ENCODE results near the gene CHMP2B.

Gene CHMP2B

GRCh38 chr3:87261925-87262324 is 34.8 kb downstream of the CHMP2B start:
- Histone ChIP-seq H3K9me3 (replicated peaks in 1 of 2; ENCODE audit: control insufficient read depth in 2 of 2, insufficient read depth in 1 of 2, low read depth in 1 of 2, low read length in 2 of 2) (no peaks in the 10 kb centered on the region), H4K91ac (ENCODE audit: low read depth, low read length, poor library complexity) (no peak overlapping the region), H2BK5ac (ENCODE audit: low read length) (no peak overlapping the region), H3K36me3 (replicated peaks in 1 of 2; ENCODE audit: control insufficient read depth in 2 of 2, insufficient read depth in 2 of 2, low read length in 2 of 2) (no peaks in the 10 kb centered on the region), H3K14ac (ENCODE audit: low read length) (no peak overlapping the region), H3K4me3 (ENCODE audit: low read length in 2 of 2) (no peak overlapping the region), H2AK5ac (ENCODE audit: low read depth, low read length) (no peak overlapping the region), H3K27me3 (ENCODE audit: control insufficient read depth in 3 of 3, insufficient read depth in 3 of 3, low read depth in 1 of 3, low read length in 3 of 3) (no peaks in the 10 kb centered on the region), H3K4me1 (ENCODE audit: control insufficient read depth in 2 of 2, insufficient read depth in 1 of 2, low read depth in 1 of 2, low read length in 2 of 2) (peaks cover 0 to 6% of the 10 kb centered on the region in 2 donors), H3K79me1 (ENCODE audit: low read depth, low read length) (no peaks in the 10 kb centered on the region), H3K4ac (ENCODE audit: low read length) (no peak overlapping the region), H3K9ac (ENCODE audit: low read depth, low read length, poor library complexity) (no peak overlapping the region), H2BK120ac (ENCODE audit: low read depth, low read length) (no peak overlapping the region), H3K23ac (ENCODE audit: low read depth, low read length, poor library complexity) (no peak overlapping the region), H2BK15ac (ENCODE audit: low read length) (no peak overlapping the region), H4K8ac (ENCODE audit: low read depth, low read length) (no peak overlapping the region), H2BK12ac (ENCODE audit: low read length) (no peak overlapping the region), H3K27ac (replicated peaks; ENCODE audit: low read length) (no peak overlapping the region), H2AFZ (ENCODE audit: low read length) (peak overlapping the region; percentile 90), H3K4me2 (ENCODE audit: insufficient read depth, low read length, poor library complexity, severe bottlenecking) (no peak overlapping the region), H3K18ac (ENCODE audit: low read length) (no peak overlapping the region)
- no peak for DNase-seq (ENCODE audit: low spot score)
- WGBS, 2 donors (ENCODE audit: extremely low coverage in 2 of 2, insufficient read length in 2 of 2, insufficient replicate concordance in 1 of 2): no CpG with 5 or more reads among the region's 2 CpGs

- Histone ChIP-seq H3K79me1 (ENCODE audit: low read depth, low read length) (no peaks in the 10 kb centered on the region), H3K36me3 (replicated peaks in 1 of 2; ENCODE audit: control insufficient read depth in 2 of 2, insufficient read depth in 2 of 2, low read length in 2 of 2) (no peaks in the 10 kb centered on the region), H2AFZ (ENCODE audit: low read length) (peak overlapping the region; percentile 60), H3K4ac (ENCODE audit: low read length) (no peak overlapping the region), H2BK15ac (ENCODE audit: low read length) (no peak overlapping the region), H3K9me3 (replicated peaks in 1 of 2; ENCODE audit: control insufficient read depth in 2 of 2, insufficient read depth in 1 of 2, low read depth in 1 of 2, low read length in 2 of 2) (no peaks in the 10 kb centered on the region), H3K14ac (ENCODE audit: low read length) (no peak overlapping the region), H2BK12ac (ENCODE audit: low read length) (no peak overlapping the region), H3K27ac (replicated peaks; ENCODE audit: low read length) (no peak overlapping the region), H4K8ac (ENCODE audit: low read depth, low read length) (no peak overlapping the region), H2AK5ac (ENCODE audit: low read depth, low read length) (no peak overlapping the region), H3K4me2 (ENCODE audit: insufficient read depth, low read length, poor library complexity, severe bottlenecking) (no peak overlapping the region), H3K23ac (ENCODE audit: low read depth, low read length, poor library complexity) (no peak overlapping the region), H3K4me3 (ENCODE audit: low read length in 2 of 2) (no peak overlapping the region), H3K27me3 (ENCODE audit: control insufficient read depth in 3 of 3, insufficient read depth in 3 of 3, low read depth in 1 of 3, low read length in 3 of 3) (no peaks in the 10 kb centered on the region), H3K18ac (ENCODE audit: low read length) (no peak overlapping the region), H2BK5ac (ENCODE audit: low read length) (no peak overlapping the region), H2BK120ac (ENCODE audit: low read depth, low read length) (no peak overlapping the region), H4K91ac (ENCODE audit: low read depth, low read length, poor library complexity) (no peak overlapping the region), H3K4me1 (ENCODE audit: control insufficient read depth in 2 of 2, insufficient read depth in 1 of 2, low read depth in 1 of 2, low read length in 2 of 2) (no peaks in the 10 kb centered on the region), H3K9ac (ENCODE audit: low read depth, low read length, poor library complexity) (no peak overlapping the region)
- no peak for DNase-seq (ENCODE audit: low spot score)
- no CpG with 5 or more reads among the region's 8 CpGs for WGBS, 2 donors (ENCODE audit: extremely low coverage in 2 of 2, insufficient read length in 2 of 2, insufficient replicate concordance in 1 of 2)
Measured at GRCh38 chr3:87267953-87268645, 41.0 kb downstream of the CHMP2B start.

- H2BK5ac ChIP-seq (ENCODE audit: low read length): no peak overlapping the region
- H3K4ac ChIP-seq (ENCODE audit: low read length): no peak overlapping the region
- H4K91ac ChIP-seq (ENCODE audit: low read depth, low read length, poor library complexity): no peak overlapping the region
- no peak overlapping the region for H2AK5ac ChIP-seq (ENCODE audit: low read depth, low read length)
- no peak overlapping the region for H2BK15ac ChIP-seq (ENCODE audit: low read length)
- no peak overlapping the region for H3K23ac ChIP-seq (ENCODE audit: low read depth, low read length, poor library complexity)
- no peaks in the 10 kb centered on the region for H3K9me3 ChIP-seq (replicated peaks in 1 of 2; ENCODE audit: control insufficient read depth in 2 of 2, insufficient read depth in 1 of 2, low read depth in 1 of 2, low read length in 2 of 2)
- H3K4me3 ChIP-seq (ENCODE audit: low read length in 2 of 2): no peak overlapping the region
- H3K4me2 ChIP-seq (ENCODE audit: insufficient read depth, low read length, poor library complexity, severe bottlenecking): no peak overlapping the region
- no peaks in the 10 kb centered on the region for H3K36me3 ChIP-seq (replicated peaks in 1 of 2; ENCODE audit: control insufficient read depth in 2 of 2, insufficient read depth in 2 of 2, low read length in 2 of 2)
- H3K27me3 ChIP-seq (ENCODE audit: control insufficient read depth in 3 of 3, insufficient read depth in 3 of 3, low read depth in 1 of 3, low read length in 3 of 3): no peaks in the 10 kb centered on the region
- H3K14ac ChIP-seq (ENCODE audit: low read length): no peak overlapping the region
- no peaks in the 10 kb centered on the region for H3K79me1 ChIP-seq (ENCODE audit: low read depth, low read length)
- H3K9ac ChIP-seq (ENCODE audit: low read depth, low read length, poor library complexity): no peak overlapping the region
- H2AFZ ChIP-seq (ENCODE audit: low read length): peak overlapping the region; percentile 60
- H3K18ac ChIP-seq (ENCODE audit: low read length): no peak overlapping the region
- no peak for DNase-seq (ENCODE audit: low spot score)
- no peak overlapping the region for H2BK120ac ChIP-seq (ENCODE audit: low read depth, low read length)
- H2BK12ac ChIP-seq (ENCODE audit: low read length): no peak overlapping the region
- WGBS, 2 donors (ENCODE audit: extremely low coverage in 2 of 2, insufficient read length in 2 of 2, insufficient replicate concordance in 1 of 2): no CpG with 5 or more reads among the region's 4 CpGs
- no peaks in the 10 kb centered on the region for H3K4me1 ChIP-seq (ENCODE audit: control insufficient read depth in 2 of 2, insufficient read depth in 1 of 2, low read depth in 1 of 2, low read length in 2 of 2)
- no peak overlapping the region for H4K8ac ChIP-seq (ENCODE audit: low read depth, low read length)
- H3K27ac ChIP-seq (replicated peaks; ENCODE audit: low read length): no peak overlapping the region
Measured at GRCh38 chr3:87268646-87269211, 41.6 kb downstream of the CHMP2B start.

GRCh38 chr3:87269723-87270122 is 42.6 kb downstream of the CHMP2B start:
- Histone ChIP-seq H2BK5ac (ENCODE audit: low read length) (no peak overlapping the region), H4K8ac (ENCODE audit: low read depth, low read length) (no peak overlapping the region), H2BK12ac (ENCODE audit: low read length) (no peak overlapping the region), H3K9ac (ENCODE audit: low read depth, low read length, poor library complexity) (no peak overlapping the region), H3K27ac (replicated peaks; ENCODE audit: low read length) (no peak overlapping the region), H3K4me2 (ENCODE audit: insufficient read depth, low read length, poor library complexity, severe bottlenecking) (no peak overlapping the region), H2AK5ac (ENCODE audit: low read depth, low read length) (no peak overlapping the region), H4K91ac (ENCODE audit: low read depth, low read length, poor library complexity) (no peak overlapping the region), H3K4me1 (ENCODE audit: control insufficient read depth in 2 of 2, insufficient read depth in 1 of 2, low read depth in 1 of 2, low read length in 2 of 2) (no peaks in the 10 kb centered on the region), H3K36me3 (replicated peaks in 1 of 2; ENCODE audit: control insufficient read depth in 2 of 2, insufficient read depth in 2 of 2, low read length in 2 of 2) (no peaks in the 10 kb centered on the region), H2BK120ac (ENCODE audit: low read depth, low read length) (no peak overlapping the region), H3K4me3 (ENCODE audit: low read length in 2 of 2) (no peak overlapping the region), H3K27me3 (ENCODE audit: control insufficient read depth in 3 of 3, insufficient read depth in 3 of 3, low read depth in 1 of 3, low read length in 3 of 3) (no peaks in the 10 kb centered on the region), H3K9me3 (replicated peaks in 1 of 2; ENCODE audit: control insufficient read depth in 2 of 2, insufficient read depth in 1 of 2, low read depth in 1 of 2, low read length in 2 of 2) (no peaks in the 10 kb centered on the region), H3K79me1 (ENCODE audit: low read depth, low read length) (no peaks in the 10 kb centered on the region), H3K18ac (ENCODE audit: low read length) (no peak overlapping the region), H3K4ac (ENCODE audit: low read length) (no peak overlapping the region), H2BK15ac (ENCODE audit: low read length) (no peak overlapping the region), H2AFZ (ENCODE audit: low read length) (peak overlapping the region; percentile 65), H3K23ac (ENCODE audit: low read depth, low read length, poor library complexity) (no peak overlapping the region), H3K14ac (ENCODE audit: low read length) (no peak overlapping the region)
- no peak for DNase-seq (ENCODE audit: low spot score)

Data from neuronal stem cell (in vitro differentiated cells).